SK-N-SH treated with all-trans-retinoic acid at 6 μM for 48 hours (cell line): ENCODE data around the gene HS3ST4.

Experiments used
- CSDC2 ChIP-seq: fragments of 250-450 bp; sonication (Bioruptor Pico); IDR thresholded peaks from 2 replicates; pipeline ENCODE4 v1.5.0; 2020; ENCODE audit warnings: mild to moderate bottlenecking, moderate library complexity
- ESRRG ChIP-seq: fragments of 250-450 bp; sonication (Bioruptor Pico); IDR thresholded peaks from 2 replicates; pipeline ENCODE4 v1.6.1; 2021; ENCODE audit warnings: mild to moderate bottlenecking
- ZFP30 ChIP-seq: fragments of 450-650 bp; formaldehyde crosslinking; IDR thresholded peaks from 2 replicates; pipeline ENCODE4 v1.5.0; 2022; ENCODE audit warnings: mild to moderate bottlenecking, moderate library complexity

DNA sequence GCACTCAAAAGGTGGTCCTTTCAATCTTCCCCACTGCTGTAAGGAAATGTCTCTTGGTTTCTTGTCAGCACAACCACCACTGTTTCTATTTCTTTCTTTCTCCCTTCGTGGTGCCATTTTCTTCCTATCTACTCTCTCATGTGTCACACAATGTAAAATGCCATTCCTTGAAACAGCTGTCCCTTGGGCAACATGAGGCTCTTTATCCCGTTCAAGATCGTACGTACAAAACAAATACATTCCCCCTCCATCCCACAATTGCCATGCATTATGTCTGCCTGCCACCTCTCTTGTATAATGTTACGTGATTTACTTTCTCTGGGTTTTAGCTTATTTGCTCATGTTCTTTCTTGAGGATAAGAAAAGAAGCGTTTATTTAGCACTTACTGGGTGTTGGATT, 410.6 kb downstream of the HS3ST4 start:
- TF ChIP-seq ESRRG (CRISPR knock-in tag) (no peak), CSDC2 (CRISPR knock-in tag) (no peak), ZFP30 (CRISPR knock-in tag) (no peak)
